ENCODE data around the gene WDFY4.

WDFY4 gene

DNA sequence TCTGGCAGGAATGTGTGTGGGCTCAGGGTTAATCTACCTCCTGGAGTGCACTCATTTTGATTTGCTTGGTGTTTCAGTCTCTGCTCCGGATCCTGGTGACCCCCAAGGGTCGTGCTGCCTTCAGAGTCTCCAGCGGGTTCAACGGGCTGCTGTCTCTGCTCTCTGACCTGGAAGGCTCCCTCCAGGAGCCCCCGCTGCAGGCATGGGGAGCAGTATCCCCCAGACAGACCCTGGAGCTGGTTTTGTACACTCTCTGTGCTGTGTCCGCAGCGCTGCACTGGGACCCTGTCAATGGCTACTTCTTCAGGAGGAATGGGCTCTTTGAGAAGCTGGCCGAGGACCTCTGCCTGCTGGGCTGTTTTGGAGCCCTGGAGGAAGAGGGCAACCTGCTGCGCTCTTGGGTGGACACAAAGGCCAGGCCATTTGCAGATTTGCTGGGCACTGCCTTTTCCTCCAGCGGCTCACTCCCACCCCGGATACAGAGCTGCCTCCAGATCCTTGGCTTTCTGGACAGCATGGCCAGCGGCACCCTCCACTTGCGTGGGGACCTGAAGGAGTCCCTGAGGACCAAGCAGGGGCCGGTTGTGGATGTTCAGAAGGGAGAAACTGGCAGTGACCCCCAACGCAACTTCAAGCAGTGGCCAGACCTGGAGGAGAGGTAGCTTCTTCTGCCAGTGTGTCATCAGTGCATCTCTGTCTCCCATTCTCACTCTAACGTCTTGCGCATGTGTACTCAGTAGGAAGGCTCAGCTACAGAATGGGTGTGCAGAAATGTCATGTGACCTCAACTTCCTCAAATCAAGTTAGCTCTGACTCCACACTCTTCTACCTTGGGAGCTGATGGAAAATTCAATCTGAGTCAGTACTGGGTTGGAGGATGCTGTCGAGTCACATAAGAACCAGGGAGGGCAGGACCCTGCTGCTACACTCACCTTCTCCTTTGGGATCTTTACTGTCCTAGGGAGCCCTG lies 58.5 kb downstream of the WDFY4 start:
- no peaks in the 10 kb centered on the region for H3K36me3 Mint-ChIP-seq (ENCODE audit: low read depth)
- no peak overlapping the region for H3K27ac Mint-ChIP-seq
- peaks cover 4% of the 10 kb centered on the region for H3K27me3 Mint-ChIP-seq (ENCODE audit: low read depth, poor library complexity)
- DNase-seq, result no peak
- no peak overlapping the region for H3K4me3 Mint-ChIP-seq
- TF ChIP-seq, protein P1, sequence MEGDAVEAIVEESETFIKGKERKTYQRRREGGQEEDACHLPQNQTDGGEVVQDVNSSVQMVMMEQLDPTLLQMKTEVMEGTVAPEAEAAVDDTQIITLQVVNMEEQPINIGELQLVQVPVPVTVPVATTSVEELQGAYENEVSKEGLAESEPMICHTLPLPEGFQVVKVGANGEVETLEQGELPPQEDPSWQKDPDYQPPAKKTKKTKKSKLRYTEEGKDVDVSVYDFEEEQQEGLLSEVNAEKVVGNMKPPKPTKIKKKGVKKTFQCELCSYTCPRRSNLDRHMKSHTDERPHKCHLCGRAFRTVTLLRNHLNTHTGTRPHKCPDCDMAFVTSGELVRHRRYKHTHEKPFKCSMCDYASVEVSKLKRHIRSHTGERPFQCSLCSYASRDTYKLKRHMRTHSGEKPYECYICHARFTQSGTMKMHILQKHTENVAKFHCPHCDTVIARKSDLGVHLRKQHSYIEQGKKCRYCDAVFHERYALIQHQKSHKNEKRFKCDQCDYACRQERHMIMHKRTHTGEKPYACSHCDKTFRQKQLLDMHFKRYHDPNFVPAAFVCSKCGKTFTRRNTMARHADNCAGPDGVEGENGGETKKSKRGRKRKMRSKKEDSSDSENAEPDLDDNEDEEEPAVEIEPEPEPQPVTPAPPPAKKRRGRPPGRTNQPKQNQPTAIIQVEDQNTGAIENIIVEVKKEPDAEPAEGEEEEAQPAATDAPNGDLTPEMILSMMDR (IDR thresholded peaks at IDR 0.05), result no peak
- H3K9me3 Mint-ChIP-seq, result peaks cover 8% of the 10 kb centered on the region
- H3K4me1 Mint-ChIP-seq, result peaks cover 27% of the 10 kb centered on the region

DNA sequence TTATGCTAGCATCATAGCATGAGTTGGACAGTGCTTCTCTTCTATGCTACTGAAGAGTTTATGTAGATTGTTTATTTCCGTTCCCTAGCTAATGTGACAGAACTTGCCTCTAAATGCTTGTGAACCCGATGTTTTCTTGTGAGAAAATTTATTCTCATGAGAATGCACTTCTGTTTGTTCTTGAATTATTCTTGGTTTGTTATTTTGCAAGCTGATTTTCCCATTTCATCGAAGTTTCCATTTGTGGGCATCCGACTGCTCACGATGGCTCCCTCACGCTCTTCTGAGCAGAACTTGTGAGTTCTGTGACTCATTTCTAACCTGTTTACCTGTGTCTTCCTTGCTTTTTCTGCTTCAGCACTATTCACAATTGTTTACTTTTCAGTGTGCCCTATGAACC lies 59.9 kb downstream of the WDFY4 start:
- Mint-ChIP-seq H3K27ac (no peak overlapping the region), H3K27me3 (ENCODE audit: low read depth, poor library complexity) (peaks cover 4% of the 10 kb centered on the region), H3K9me3 (peaks cover 8% of the 10 kb centered on the region), H3K4me3 (no peak overlapping the region), H3K36me3 (ENCODE audit: low read depth) (no peaks in the 10 kb centered on the region), H3K4me1 (peaks cover 23% of the 10 kb centered on the region)
- TF ChIP-seq, protein P1 (IDR thresholded peaks at IDR 0.05), result no peak
- no peak for DNase-seq

DNA sequence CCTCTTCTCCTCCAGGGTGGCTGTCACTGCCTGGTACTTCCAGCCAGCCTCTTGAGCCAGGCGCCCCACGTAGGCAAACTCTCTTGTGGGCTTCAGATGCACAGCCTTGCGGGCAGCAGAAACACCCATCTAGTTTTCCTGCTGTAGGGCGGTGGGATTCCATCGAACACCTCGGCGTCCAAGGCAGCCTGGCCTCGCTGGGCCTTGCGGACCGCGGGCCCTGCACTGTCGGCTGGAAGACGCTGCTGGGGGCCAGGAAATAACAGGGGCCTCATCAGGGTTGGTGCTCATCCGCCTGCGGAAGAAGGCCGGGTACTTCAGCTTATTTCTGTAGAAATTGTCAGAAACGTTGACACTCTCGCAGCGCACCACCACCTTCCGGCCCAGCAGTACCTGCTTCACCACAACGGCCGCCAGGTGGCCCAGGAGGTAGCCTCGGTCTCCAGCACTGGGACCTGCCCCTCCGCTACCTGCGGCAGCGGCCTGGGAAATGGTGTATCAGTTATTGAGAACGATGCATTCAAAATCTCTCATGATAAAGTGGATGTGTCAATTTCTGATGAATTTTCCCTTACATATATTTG lies 61.1 kb downstream of the WDFY4 start:
- Mint-ChIP-seq H3K4me3 (no peak overlapping the region), H3K9me3 (peaks cover 8% of the 10 kb centered on the region), H3K4me1 (peaks cover 11% of the 10 kb centered on the region), H3K27me3 (ENCODE audit: low read depth, poor library complexity) (peaks cover under 1% of the 10 kb centered on the region), H3K27ac (no peak overlapping the region), H3K36me3 (ENCODE audit: low read depth) (no peaks in the 10 kb centered on the region)
- DNase-seq, result peak; percentile 17
- TF ChIP-seq, protein P1 (IDR thresholded peaks at IDR 0.05), result no peak

DNA sequence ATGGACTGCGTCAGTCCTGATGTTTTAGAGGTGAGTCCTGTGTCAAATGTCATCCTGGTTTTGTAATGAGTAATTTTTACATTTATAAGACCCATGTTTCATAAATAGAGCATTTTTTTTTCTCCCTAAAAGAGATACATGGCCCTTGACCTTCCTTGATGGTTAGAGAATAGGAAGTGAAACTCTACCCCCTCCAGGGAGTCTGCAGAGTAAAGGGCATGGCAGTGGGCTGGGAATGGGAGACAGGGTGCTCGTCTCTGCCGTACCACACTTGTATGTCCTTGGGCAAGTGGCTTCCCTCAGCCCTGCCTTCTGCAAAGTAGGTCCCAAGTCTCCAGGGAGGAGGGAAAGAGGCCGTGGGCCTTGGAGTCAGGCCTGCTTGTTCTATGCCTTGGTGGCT lies 63.9 kb downstream of the WDFY4 start:
- TF ChIP-seq, protein P1 (IDR thresholded peaks at IDR 0.05), result no peak
- Mint-ChIP-seq H3K4me3 (no peak overlapping the region), H3K9me3 (peaks cover 8% of the 10 kb centered on the region), H3K36me3 (ENCODE audit: low read depth) (no peaks in the 10 kb centered on the region), H3K4me1 (no peaks in the 10 kb centered on the region), H3K27ac (no peak overlapping the region), H3K27me3 (ENCODE audit: low read depth, poor library complexity) (peaks cover 4% of the 10 kb centered on the region)
- no peak for DNase-seq

DNA sequence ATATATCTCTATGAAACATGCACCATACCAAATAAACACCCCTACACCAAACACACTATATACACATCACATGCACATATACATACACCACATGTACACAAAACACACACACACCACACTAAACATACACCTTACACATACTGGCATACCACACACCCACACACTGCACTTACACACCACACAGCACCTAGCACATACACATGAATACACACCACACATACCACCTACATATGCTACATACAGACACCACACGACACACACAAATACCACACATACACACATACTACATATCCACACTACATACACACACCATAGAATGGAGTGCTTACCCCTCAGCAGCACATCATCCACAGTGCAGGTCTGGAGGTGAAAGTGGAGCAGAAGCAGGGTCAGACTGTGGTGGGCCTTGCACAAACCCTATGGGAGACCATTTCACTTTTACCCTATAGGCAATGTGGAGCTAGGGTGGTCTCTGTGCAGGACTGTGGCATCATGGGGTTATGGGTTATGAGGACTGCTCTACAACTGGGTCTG lies 64.6 kb downstream of the WDFY4 start:
- no peak for DNase-seq
- H3K4me1 Mint-ChIP-seq, result no peaks in the 10 kb centered on the region
- H3K9me3 Mint-ChIP-seq, result peaks cover 8% of the 10 kb centered on the region
- no peak overlapping the region for H3K4me3 Mint-ChIP-seq
- H3K36me3 Mint-ChIP-seq (ENCODE audit: low read depth), result no peaks in the 10 kb centered on the region
- H3K27me3 Mint-ChIP-seq (ENCODE audit: low read depth, poor library complexity), result peaks cover 4% of the 10 kb centered on the region
- H3K27ac Mint-ChIP-seq, result no peak overlapping the region
- TF ChIP-seq, protein P1 (IDR thresholded peaks at IDR 0.05), result no peak
